GM12874 (cell line): ENCODE results near the gene PRUNE2.

Source experiments
- CTCF ChIP-seq: IDR thresholded peaks from 2 replicates; pipeline ENCODE4 v1.5.1; 2011; ENCODE audit warnings: low read depth, mild to moderate bottlenecking, control low read depth, low read length, moderate library complexity; ENCODE audit not compliant: insufficient read depth

The PRUNE2 gene

GRCh38 chr9:76617497-76618175 lies 288.3 kb downstream of the PRUNE2 start:
- no peak for TF ChIP-seq CTCF

GRCh38 chr9:76616780-76617179 lies 289.1 kb downstream of the PRUNE2 start:
- TF ChIP-seq CTCF: no peak

DNA sequence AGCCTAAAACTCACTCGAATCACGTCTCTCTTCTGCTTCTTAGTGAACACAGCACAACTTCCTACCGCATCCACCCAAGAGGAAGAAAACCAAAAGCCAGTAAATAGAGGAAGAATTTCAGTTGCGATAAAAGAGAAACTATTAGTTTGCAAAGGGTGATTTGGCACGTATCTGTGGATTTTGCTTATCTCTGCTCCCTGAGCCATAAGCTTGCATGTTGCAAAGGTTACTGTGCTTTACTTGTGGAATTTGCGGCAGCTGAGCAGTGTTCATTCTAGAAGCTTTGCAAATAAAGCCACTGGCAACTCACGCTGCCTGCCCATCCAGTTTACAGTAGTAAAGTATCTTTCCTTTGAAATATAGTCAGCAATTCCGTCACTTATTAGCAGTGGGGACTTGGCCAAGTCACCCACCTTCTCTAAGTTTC lies 290.7 kb downstream of the PRUNE2 start:
- TF ChIP-seq CTCF: no peak

DNA sequence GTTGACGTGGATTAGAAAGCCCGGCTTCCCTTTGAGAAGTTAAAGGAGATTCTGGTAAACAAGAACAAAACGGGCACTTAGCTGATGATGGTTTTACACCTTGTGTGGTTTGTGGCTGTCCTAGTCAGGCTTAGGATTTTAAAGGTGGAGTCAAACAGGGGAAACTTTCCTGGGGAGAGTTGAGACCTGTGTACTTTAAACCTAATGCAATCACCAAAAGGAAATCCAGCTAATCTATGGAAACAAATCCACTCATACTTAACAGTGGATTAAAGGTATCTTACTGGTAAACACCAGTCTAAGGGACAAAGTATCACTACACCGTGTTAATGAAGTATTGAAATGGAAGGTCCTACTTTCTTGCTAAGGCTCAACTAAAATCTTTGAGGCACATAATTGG lies 291.9 kb downstream of the PRUNE2 start:
- TF ChIP-seq CTCF: no peak

- TF ChIP-seq CTCF: no peak
Measured at GRCh38 chr9:76613150-76613781, 292.6 kb downstream of the PRUNE2 start.

GRCh38 chr9:76610011-76610352 lies 295.9 kb downstream of the PRUNE2 start:
- TF ChIP-seq CTCF: no peak

GRCh38 chr9:76609285-76610010 lies 296.5 kb downstream of the PRUNE2 start:
- TF ChIP-seq CTCF: no peak
